NCI-H2196 (cell line): ENCODE results near the gene TEDC2.
A peak's percentile ranks its signal among the peaks of the same experiment; 100 is the strongest.

Source experiments
- DNase-seq: peaks from one replicate; lab custom pipeline; 2025; ENCODE audit not compliant: unreplicated experiment; lab: John Stamatoyannopoulos, UW

Gene TEDC2

DNA sequence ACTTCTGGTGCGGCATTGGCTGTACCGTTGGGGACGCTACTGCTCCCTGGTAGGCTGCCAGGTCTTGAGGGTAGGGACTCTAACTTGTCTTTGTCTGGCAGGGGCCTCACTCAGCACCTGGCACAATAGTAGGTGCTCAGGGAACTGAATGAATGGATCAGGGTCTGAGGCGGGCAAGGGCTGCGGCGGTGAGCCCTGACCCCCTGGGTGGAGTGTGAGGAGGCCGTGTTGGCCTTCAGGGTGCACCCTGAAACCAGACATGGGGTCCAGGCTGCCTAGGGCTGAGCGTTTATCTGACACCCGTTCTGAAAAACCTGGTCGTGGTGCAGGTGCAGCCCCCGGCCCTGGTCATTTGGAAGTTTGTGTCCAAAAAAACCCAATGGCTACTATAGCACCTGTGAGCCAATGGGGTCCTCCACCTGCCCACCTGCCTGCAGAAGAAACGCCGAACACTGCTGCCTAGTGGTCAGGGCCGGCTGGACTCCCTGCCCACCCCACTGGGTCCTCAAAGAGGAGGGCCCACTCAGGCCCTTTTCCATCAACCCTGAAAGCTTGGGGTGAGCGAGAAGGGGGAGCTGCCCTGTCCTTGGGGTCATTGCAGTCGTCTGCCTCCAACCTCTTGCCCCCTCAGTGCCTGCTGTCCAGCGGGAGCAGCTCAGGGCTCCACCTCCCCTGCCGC lies 49.0 kb downstream of the TEDC2 start:
- DNase-seq = no peak

DNA sequence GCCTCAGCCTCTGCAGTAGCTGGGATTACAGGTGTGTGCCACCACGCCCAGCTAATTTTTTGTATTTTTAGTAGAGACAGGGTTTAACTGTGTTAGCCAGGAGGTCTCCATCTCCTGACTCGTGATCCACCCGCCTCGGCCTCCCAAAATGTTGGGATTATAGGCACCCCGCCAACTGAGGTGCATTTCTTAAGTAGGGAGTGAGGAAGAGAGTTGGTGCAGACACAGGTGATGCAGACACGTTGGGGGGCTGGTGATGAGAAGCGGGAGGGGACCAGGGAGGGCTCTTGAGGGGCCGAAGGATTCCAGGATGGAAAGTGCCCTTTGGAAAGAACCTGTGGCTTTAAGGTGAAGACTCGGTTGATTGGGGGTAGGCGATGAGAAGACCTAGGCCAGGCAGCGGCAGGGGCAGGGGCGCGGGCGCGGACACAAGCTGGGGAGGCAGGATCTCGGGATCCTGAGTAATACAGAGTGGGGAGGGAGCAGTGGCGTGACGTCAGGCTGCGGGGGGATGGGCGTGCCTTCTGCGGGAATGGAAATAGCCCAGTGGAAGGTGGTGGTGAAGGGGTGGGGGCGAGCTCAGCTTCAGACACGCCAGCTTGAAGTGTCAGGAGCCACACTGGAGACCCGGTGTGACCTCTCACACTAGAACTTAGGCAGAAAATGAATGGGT lies 51.4 kb downstream of the TEDC2 start:
- DNase-seq = no peak

DNA sequence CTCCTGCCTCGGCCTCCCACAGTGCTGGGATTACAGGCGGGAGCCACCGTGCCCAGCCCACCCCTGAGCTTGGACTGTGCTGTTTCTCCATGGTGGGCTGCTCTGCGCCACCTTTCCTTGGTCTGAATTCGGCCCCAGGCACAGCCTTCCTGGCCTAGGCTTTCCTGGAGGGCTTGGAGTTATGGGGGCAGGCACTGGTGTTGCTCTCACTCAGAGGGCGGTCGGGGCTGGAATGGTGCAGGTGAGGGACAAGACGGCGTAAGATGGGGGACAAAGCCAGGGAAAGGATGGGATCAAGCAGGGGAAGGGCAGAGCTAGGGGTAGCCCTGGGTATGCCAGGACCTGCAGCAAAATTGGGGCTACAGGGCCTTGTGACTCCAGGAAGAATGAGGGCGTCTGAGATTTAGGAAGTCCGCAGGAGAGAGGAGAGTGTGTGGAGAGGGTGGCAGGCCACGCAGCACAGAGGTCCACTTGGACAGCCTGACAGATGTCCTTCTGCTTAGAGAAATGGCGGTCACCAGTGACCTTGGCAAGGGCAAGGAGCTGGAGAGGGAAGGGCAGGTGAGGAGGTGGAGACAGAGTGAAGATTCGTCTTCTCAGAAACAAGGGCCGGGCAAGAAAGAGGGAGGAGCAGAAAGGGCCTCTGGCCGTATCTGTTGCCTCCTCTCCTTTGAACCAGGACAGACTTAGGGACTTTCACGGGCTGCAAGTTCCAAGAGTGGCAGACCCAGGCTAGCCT lies 52.3 kb downstream of the TEDC2 start:
- DNase-seq = no peak

DNA sequence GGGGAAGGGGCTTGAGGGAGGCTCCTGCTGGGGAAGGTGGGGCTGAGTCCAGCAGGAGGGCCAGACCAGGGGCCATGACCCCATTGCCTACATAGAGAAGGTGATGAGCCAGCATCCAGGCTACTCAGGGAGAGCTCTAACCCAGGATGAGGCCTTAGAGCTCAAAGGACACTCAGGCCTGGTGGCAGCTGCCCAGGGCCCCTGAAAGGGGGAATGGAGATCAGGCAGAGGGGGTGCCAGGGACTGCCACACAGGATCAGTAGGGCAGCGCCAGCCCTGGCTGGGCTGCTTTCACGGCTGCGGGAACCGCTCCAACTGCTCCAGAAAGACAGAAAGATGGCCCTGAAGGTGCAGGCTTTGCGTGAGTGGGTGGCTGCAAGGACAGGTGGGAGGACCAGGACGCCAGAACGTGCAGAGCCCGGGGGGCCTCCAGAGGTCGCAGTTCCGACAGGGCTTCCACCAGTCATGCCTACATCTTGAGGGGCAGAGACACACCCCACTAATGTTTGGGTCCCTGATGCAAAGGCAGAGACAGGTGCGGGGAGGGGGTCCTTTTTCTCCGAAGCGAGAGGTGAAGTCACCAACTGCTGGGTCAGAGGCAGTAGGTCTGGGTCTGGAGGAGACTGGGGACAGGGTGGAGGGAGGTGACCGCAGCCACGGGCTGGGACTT lies 53.0 kb downstream of the TEDC2 start:
- DNase-seq = no peak

DNA sequence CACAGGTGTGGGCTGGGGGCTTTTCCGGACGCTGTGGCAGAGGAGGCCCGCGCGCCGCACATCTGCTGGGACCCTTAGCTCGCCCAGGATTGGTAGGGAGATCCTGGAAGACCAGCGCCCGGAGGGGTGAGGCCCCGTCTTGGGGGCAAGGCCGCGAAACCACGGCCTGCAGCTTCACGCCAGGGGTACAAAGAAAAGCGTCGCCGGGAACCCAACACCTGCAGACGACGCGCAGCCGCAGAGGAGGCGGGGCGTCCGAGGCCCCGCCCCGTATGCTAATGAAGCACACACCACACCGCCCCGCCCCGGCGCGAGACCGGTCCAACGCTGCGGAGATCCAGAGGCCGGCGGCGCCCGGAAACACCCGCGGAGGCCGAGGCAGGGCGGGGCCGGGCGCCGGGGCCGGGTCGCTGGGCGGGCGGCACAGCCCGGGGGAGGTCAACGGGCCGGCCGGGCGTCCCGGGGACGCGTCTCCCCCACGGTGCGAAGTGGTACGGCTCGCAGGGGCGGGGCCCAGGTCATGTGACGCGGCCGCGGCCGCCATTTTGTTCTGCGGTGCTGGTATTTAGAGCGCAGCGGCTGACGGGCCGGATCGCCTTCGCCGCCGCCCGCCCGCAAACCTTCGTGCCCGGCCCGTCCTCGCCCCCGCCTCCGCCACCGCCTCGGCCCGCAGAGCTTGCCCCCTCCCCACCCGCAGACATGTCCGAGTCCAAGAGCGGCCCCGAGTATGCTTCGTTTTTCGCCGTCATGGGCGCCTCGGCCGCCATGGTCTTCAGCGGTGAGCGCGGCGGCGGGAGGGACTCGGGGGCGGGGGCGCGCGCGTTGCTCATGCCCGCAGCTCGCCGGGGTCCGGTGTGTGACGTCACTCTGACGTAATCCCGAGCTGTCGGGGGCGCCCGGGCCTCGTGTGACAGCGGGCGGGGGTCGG lies 53.8 kb downstream of the TEDC2 start, which contains the start of gene ATP6V0C:
Gene ATP6V0C (plus strand): TSS at position 548 of the 928 bp plus-strand sequence. CDS start 152 bp downstream, at position 700.
- peak; percentile 94 for DNase-seq
